Measurements from ENCODE around the gene PLCL1.

- TF ChIP-seq, protein P1, sequence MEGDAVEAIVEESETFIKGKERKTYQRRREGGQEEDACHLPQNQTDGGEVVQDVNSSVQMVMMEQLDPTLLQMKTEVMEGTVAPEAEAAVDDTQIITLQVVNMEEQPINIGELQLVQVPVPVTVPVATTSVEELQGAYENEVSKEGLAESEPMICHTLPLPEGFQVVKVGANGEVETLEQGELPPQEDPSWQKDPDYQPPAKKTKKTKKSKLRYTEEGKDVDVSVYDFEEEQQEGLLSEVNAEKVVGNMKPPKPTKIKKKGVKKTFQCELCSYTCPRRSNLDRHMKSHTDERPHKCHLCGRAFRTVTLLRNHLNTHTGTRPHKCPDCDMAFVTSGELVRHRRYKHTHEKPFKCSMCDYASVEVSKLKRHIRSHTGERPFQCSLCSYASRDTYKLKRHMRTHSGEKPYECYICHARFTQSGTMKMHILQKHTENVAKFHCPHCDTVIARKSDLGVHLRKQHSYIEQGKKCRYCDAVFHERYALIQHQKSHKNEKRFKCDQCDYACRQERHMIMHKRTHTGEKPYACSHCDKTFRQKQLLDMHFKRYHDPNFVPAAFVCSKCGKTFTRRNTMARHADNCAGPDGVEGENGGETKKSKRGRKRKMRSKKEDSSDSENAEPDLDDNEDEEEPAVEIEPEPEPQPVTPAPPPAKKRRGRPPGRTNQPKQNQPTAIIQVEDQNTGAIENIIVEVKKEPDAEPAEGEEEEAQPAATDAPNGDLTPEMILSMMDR (conservative IDR thresholded peaks at IDR 0.05 in 1 of 2, IDR thresholded peaks at IDR 0.05 in 1 of 2; ENCODE audit: extremely low read depth in 1 of 2, insufficient read depth in 1 of 2, low read depth in 1 of 2, low read length in 2 of 2): no peak
- TF ChIP-seq EZH2 (IDR thresholded peaks at IDR 0.05; ENCODE audit: borderline replicate concordance, low read length): no peak
These were observed 196.0 kb downstream of the PLCL1 start for GRCh38 chr2:198000417-198000816.
